ENCODE data around the gene SEPTIN11.

Gene SEPTIN11

DNA sequence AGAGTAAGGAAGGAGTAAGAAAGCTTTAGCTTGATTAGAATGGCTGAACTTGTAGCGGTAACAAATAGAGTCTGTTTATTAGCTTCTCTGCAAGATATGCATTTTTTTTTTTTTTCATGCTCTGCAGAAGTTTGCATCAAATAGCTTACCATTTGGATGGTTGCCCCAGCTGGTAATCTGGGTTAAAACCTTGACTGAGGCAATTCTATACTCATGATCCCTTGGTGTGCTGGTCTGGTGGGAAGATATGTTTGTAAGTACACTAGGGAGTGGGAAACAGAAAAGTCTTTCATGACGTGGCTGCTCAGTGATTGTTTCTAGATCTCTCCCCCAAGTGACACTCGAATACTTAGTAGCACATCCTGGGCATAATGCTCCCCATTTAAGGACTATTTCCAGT, 32.1 kb downstream of the SEPTIN11 start:
- TF ChIP-seq ZFX (IDR thresholded peaks at IDR 0.05; ENCODE audit: borderline replicate concordance) = no peak
- TF ChIP-seq, protein P1, sequence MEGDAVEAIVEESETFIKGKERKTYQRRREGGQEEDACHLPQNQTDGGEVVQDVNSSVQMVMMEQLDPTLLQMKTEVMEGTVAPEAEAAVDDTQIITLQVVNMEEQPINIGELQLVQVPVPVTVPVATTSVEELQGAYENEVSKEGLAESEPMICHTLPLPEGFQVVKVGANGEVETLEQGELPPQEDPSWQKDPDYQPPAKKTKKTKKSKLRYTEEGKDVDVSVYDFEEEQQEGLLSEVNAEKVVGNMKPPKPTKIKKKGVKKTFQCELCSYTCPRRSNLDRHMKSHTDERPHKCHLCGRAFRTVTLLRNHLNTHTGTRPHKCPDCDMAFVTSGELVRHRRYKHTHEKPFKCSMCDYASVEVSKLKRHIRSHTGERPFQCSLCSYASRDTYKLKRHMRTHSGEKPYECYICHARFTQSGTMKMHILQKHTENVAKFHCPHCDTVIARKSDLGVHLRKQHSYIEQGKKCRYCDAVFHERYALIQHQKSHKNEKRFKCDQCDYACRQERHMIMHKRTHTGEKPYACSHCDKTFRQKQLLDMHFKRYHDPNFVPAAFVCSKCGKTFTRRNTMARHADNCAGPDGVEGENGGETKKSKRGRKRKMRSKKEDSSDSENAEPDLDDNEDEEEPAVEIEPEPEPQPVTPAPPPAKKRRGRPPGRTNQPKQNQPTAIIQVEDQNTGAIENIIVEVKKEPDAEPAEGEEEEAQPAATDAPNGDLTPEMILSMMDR (IDR thresholded peaks at IDR 0.05) = no peak
- H3K27ac ChIP-seq = no peak overlapping the region

DNA sequence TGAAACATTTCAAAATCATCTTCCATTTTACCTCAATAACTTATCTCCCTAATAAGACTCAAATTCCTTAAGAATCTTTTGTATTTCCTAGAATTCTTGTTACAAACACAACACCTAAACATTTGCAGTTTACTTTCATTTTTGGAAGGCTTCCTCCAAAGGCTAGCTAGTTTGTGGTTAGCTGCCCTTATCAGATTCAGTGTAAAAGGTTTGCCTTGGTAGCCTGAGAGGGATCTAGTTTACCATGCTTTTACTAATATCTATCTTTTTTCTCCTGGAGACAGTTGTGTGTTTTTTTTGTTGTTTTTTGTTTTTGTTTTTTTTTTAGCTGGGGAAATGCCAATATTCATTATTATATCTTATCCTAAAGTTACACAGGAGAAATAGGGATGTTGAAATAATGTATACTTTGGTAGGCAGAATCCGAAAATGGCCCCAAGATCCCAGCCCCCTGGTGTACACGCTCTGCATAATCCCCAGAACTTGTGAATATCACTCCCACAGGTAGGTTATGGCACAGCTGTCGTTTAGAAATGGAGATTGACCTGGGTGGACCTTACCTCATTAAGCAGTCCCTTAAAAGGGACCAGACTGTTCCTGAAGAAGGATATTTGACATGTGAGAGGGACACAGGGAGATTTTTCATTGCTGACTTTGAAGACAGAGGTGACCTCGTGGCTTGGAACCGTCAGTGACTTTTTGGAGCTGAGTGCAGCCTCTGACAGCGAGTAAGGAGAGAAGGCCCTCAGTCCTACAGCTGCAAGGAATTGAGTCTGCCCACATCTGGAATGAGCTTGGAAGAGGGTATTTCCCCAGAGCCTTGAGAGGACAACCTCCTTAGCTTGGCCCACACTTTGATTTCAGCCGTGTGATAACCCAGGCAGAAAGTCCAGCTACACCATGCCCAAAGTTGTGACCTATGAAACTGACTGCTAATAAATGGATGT, 33.4 kb downstream of the SEPTIN11 start:
- TF ChIP-seq, protein P1 (IDR thresholded peaks at IDR 0.05) = no peak
- TF ChIP-seq ZFX (IDR thresholded peaks at IDR 0.05; ENCODE audit: borderline replicate concordance) = no peak
- no peak overlapping the region for H3K27ac ChIP-seq

DNA sequence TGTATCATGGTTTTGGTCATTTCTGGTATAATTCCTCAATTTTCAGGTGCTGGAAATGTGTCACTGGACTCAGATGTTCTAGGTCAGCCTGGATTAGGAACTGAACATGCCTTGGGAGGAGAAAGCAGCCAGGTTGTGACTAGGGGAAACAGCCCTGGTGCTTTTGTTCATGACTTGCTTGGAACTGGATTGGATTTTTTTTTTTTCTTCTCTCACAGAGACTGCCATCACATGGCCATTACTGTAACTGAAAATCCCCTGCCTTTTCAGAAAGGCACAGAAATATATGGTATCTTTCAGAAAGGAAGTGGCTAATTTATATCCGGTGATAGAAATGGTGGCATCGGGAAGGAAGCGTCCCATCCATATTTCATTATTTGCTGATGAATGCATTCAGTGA, 34.6 kb downstream of the SEPTIN11 start:
- H3K27ac ChIP-seq = no peak overlapping the region
- TF ChIP-seq, protein P1 (IDR thresholded peaks at IDR 0.05) = no peak
- no peak for TF ChIP-seq ZFX (IDR thresholded peaks at IDR 0.05; ENCODE audit: borderline replicate concordance)

DNA sequence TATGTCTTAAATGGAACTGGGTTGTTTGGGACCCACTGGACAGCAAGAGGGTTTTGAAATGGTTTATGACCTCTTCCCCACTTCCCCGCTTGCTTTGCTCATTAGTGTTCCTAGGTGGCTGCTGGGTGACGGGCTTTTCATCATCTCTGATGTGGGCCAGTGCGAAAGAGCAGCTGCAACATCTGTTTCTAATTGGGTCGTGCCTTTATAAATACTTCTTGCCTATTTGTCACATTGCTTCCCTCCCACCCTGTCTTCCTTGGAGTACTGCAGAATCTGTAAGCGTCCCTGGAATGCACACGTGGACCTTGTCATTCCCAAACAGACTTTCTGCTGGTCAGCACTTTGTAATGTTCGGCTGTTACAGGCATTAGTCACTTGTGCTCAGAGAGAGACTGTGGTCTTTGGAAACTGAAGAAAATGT, 35.2 kb downstream of the SEPTIN11 start:
- H3K27ac ChIP-seq = no peak overlapping the region
- TF ChIP-seq, protein P1 (IDR thresholded peaks at IDR 0.05) = no peak
- TF ChIP-seq ZFX (IDR thresholded peaks at IDR 0.05; ENCODE audit: borderline replicate concordance) = no peak

DNA sequence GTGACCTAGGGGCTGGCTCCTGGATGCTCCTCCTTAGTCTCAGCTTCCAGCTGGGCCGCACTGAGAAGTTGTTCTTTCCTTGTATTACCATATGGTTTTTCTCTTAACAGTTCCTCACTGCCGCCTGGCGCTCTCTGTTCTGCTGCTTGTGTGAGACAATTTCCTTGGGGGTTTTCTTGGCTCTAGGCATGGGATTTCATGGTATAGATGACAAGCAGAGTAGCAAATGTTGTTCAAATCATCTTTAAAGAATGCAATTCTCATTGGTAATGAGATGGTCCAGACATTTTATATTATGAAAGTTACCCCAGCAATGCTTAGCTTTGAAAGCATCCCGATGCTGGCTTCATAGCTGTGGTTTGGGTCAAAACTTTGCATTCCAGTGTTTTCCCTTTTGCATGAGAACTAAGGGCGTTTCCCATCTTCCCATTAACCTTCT, 37.6 kb downstream of the SEPTIN11 start:
- no peak for TF ChIP-seq ZFX (IDR thresholded peaks at IDR 0.05; ENCODE audit: borderline replicate concordance)
- TF ChIP-seq, protein P1 (IDR thresholded peaks at IDR 0.05) = no peak
- no peak overlapping the region for H3K27ac ChIP-seq

DNA sequence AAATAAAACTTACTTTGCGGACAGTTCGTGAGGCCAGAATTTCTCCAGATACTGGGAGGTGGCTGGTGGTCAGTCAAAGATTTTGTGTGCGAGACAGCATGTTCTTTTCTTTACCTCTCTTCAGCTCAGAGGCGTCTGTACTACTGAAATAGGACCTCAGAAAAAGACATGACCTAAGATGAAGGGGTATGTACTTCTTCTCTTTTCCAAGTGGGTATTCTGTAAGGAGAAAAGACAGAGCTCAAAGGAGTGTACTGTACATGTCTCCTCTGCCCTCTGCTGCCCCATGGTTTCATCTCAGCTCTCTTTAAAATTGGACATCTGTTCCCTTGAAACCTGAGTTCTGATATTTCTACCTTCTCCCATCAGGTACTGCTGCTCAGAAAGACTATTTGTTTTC, 38.1 kb downstream of the SEPTIN11 start:
- TF ChIP-seq, protein P1 (IDR thresholded peaks at IDR 0.05) = no peak
- TF ChIP-seq ZFX (IDR thresholded peaks at IDR 0.05; ENCODE audit: borderline replicate concordance) = no peak
- no peak overlapping the region for H3K27ac ChIP-seq

DNA sequence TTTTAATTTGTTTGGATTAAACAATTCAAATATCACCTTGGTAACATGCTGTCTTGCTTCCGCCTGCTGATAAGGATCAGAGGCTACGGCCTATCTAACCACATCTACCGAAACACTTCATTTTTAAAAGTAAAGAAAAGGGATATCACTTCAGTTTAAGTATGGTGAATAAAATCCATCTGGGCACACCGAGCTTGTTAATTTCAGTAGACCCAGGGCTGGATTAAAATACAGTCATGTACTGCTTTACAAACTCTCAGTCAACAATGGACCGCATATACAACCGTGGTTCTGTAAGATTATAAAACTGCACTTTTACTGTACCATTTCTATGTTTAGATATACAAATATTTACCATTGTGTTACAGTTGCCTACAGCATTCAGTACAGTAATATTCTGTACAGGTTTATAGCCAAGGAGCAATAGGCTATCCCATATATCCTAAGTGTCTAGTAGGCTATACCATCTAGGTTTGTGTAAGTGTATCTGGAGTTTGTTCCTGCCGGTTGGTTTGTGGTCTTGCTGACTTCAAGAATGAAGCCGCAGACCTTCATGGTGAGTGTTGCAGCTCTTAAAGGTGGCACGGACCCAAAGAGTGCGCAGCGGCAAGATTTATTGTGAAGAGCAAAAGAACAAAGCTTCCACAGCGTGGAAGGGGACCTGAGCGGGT, 40.0 kb downstream of the SEPTIN11 start:
- no peak for TF ChIP-seq ZFX (IDR thresholded peaks at IDR 0.05; ENCODE audit: borderline replicate concordance)
- TF ChIP-seq, protein P1 (IDR thresholded peaks at IDR 0.05) = no peak
- peak overlapping the region; percentile 25 for H3K27ac ChIP-seq
